Fibroblast of mammary gland (primary cell): ENCODE data around the gene MXD3.
"Not testable (repeated sequence)": the region's sequence is repeated elsewhere in the genome, so short reads cannot be mapped to it uniquely, and the experiment has no call there.

ENCODE experiments used
- DNase-seq: peaks from one replicate; pipeline ENCODE4 v3.0.0-alpha.2; 2010; ENCODE audit warnings: low read depth
- H3K4me3 ChIP-seq: 2 replicates; pipeline ENCODE4 v1.5.1; 2011; ENCODE audit warnings: low read depth, mild to moderate bottlenecking, low read length, moderate library complexity; ENCODE audit not compliant: control insufficient read depth
- TF ChIP-seq, protein P1 (sequence below): conservative IDR thresholded peaks from 2 replicates; pipeline ENCODE4 v1.5.1; 2011; ENCODE audit warnings: low read depth, low read length, inconsistent platforms; ENCODE audit not compliant: control insufficient read depth, insufficient read depth

MXD3 gene, protein sequence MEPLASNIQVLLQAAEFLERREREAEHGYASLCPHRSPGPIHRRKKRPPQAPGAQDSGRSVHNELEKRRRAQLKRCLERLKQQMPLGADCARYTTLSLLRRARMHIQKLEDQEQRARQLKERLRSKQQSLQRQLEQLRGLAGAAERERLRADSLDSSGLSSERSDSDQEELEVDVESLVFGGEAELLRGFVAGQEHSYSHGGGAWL

DNA sequence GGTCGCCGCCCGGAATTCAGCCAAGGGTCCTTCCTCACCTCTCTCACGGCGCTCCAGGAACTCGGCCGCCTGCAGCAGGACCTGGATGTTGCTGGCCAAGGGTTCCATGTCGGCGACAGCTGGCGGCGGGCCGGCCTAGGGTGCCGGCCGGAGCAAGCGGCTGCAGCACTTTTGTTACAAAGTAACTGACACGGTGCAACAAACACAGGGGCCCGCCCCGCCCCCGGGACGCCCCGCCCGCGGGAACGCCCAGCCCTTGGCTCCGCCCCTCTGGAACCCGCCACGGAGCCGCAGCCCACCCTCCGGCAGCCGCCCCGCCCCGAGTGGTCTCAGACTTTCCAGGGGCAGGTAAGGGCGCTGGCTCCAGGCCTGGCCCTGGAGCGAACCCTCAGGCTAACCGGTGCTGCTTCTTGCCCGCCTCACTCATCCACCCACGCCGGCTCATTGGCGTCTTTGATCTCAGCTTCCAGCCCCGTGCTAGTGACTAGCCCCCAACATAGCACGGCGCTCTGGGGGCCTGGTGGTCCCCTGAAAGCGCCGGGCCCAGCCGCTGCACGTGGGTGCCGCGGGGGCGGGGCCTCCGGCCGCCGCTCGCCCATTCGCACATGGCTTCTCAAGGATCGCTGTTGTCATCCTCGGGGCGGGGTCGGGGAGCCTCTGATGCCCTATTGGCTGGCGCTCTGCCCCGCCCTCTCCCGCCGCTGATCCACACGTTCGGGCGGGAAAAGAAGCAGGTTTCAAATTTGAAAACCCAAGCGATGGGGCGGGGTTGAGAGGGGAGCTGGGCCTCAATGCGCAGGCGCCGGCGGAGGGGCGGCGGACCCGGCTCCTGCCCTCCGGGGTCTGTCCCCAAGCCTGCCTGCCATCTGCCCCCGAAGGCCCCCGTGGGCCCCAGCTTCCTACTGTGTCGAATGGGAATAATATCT is at the start of gene MXD3:
Gene MXD3 (minus strand): TSS at position 176 of the 926 bp plus-strand sequence. CDS start 68 bp downstream, at position 108.
- peak within 1 kb of the TSS; percentile 71 for H3K4me3 ChIP-seq
- TF ChIP-seq, protein P1, sequence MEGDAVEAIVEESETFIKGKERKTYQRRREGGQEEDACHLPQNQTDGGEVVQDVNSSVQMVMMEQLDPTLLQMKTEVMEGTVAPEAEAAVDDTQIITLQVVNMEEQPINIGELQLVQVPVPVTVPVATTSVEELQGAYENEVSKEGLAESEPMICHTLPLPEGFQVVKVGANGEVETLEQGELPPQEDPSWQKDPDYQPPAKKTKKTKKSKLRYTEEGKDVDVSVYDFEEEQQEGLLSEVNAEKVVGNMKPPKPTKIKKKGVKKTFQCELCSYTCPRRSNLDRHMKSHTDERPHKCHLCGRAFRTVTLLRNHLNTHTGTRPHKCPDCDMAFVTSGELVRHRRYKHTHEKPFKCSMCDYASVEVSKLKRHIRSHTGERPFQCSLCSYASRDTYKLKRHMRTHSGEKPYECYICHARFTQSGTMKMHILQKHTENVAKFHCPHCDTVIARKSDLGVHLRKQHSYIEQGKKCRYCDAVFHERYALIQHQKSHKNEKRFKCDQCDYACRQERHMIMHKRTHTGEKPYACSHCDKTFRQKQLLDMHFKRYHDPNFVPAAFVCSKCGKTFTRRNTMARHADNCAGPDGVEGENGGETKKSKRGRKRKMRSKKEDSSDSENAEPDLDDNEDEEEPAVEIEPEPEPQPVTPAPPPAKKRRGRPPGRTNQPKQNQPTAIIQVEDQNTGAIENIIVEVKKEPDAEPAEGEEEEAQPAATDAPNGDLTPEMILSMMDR, result no peak

DNA sequence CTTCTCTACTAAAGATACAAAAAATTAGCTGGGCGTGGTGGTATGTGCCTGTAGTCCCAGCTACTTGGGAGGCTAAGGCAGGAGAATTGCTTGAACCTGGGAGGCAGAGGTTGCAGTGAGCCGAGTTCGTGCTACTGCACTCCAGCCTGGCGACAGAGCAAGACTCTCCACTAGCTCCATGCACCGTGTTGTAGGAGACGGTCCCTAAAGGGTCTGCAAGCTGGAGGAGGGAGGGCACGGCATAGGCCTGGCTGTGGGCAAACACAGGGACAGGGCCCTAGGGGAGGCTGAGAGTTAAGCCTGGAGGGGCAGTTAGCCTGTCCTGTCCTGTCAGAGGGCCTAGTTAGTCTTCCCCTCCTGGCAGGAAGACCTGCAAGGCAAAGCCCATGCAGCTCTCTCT is 49.0 kb upstream of the MXD3 start:
- not testable (repeated sequence) for DNase-seq, H3K4me3 ChIP-seq

More for the DNA sequence above, at the start of gene MXD3:
- peak; percentile 91 for DNase-seq

DNA sequence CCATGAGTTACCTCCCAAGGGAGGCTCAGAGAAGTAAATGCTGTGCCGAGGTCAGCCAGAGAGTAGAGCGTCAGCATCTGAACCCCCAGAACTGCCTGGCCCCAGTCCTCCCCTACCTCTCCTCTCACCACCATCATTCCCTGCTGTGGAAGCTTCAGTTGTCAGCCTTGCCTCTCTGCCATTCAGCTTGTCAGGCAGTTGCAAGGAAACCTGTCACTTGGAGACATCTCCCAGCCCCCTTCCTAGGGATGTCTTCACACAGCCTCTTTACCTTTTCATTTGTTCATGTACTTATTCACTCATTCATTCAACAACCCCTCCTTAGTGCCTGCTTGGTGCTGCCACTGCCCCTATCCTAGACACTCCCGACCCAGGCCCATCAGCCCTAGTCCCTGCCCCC is 48.2 kb upstream of the MXD3 start:
- no peak overlapping the region for H3K4me3 ChIP-seq
- TF ChIP-seq, protein P1, result no peak
- DNase-seq, result no peak

DNA sequence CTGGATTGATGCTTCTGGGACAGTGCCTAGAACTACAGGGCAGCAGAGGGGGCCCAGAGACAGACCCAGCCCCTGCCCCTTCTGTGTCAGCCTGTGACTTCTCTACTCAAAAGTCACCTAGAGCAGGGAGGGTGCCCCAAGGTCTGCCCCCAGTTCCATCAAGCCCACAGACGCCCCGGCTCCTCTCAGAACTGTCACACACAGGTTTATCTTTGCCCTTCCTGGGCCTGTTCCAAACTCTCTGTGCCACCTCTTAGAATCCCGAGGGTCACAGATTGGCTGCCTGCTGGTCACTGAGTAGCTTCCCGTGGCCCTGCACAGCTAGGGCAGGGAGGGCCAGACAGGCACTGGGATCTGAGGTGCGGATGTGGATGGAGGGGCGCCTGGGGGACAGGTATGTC is 47.8 kb upstream of the MXD3 start:
- no peak overlapping the region for H3K4me3 ChIP-seq
- no peak for DNase-seq

DNA sequence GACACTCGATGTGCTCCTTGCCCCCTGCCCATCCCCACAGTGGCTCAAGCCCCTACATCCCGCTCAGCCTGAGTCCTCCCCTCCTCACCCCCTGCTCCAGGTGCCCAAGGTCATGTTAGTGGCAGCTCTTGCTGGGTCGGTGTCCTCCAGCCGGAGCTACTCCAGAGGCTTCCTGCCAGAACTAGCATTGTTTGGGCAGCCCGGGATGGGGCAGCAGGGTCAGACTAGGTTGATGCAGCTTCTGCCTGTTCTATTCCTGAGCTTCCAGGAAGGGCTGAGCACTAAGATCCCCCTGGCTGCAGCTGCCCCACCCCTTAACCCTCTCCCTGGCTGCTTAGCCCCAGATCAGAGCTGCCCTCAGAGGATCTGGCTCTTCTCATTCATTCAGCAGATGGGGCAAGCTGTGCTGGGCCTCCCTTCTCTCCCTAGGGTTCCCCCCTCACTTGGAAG is 46.7 kb upstream of the MXD3 start:
- TF ChIP-seq, protein P1, result no peak
- no peak for DNase-seq
- no peak overlapping the region for H3K4me3 ChIP-seq

More for the DNA sequence above, 47.8 kb upstream of the MXD3 start:
- TF ChIP-seq, protein P1, result no peak

DNA sequence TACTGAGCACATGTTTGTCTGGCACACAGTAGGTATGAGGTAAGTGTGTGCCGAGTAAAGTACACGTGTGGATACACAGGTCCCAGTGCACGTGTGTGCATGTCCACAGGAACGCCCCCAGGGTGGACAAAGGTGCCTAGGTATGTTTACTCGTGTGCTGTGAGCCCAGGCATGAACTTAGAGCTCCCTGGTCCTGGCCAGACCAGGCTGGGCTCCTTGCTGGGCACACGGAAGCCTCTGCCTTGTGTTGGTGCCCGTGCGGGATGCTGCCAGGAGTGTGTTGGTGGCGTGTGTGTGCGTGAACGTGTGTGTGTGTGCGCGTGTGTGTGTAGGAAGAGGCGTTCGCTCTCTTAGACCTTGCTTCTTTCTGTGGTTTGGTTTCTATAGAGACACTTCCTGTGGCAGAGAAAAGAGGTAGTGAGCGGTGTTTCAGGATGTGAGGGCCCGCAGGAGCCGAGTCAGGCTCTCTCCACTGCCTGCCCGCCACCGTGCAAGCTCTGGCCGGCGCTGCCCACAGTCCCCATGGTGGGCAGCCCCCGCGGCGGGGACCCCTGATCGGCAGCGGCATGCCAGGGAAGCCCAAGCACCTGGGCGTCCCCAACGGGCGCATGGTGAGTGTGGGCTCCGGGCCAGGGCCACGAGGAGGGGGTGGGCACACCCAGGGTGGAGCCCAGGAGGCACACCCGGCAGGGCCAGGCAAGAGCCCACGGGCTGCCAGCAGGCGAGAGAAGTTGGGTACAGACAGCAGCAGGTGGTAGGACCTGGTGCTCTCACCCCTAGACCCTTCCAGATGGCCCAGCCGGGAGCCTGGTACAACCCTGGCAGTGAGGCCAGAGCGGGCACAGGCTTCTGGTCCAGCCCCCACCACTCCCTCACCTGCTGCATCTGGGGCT is 46.0 kb upstream of the MXD3 start, which contains the start of gene RGS14:
Gene RGS14 (plus strand): TSS at position 466 of the 893 bp plus-strand sequence. CDS start 101 bp downstream, at position 567.
- TF ChIP-seq, protein P1, result no peak
- H3K4me3 ChIP-seq, result no peak within 1 kb of the TSS
- no peak for DNase-seq
